Measurements from ENCODE around the gene DAO. TPM values are rescaled to one million over a fixed set of nuclear protein-coding genes. Genes with fewer than 3 reads are reported as not detected.
"Not testable (repeated sequence)": the region's sequence is repeated elsewhere in the genome, so short reads cannot be mapped to it uniquely, and the experiment has no call there.

Gene DAO
- total RNA-seq, 1 donor from 2014 or later, result not detected

DNA sequence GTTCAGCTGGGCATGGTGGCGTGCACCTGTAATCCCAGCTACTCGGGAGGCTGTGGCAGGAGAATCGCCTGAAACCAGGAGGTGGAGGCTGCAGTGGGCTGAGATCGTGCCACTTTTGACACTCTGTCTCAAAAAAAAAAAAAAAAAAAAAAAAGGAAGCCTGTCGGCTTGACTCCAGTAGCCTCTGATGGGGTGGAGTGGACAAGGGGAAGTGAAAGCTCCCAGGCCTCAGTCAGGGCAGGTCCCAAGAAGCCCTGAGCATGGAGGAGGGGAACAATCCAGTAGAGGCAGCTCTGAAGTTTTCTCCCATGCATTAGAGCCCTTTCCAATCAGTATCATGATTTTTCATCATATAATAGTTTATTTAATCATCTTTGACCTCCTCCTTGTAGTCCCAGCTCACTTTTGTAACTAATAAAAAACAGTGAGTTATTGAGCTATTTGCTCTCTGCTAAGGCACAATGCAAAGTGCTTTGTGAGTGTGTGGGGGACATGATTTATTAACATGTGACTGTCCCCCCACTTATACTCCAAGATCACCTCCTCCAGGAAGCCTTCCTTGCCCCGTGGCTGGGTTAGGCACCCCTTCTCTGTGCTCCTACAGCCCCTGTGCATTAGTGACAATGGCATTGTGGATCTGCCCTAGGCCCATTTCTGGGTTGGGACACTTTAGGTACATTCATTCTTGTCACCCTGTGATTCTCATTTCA is 17.9 kb upstream of the DAO start:
- intact Hi-C loops (cut with micrococcal nuclease), result no loop called here
- Mint-ChIP-seq H3K27ac (no peak overlapping the region), H3K4me1 (ENCODE audit: low read depth) (peaks cover 22% of the 10 kb centered on the region), H3K4me3 (ENCODE audit: low read depth) (no peak overlapping the region), H3K36me3 (ENCODE audit: low read depth) (no peaks in the 10 kb centered on the region), H3K9me3 (no peaks in the 10 kb centered on the region), H3K27me3 (ENCODE audit: low read depth) (no peaks in the 10 kb centered on the region)
- DNase-seq (ENCODE audit: low spot score), result no peak

- H3K9me3 Mint-ChIP-seq, result no peaks in the 10 kb centered on the region
- no peaks in the 10 kb centered on the region for H3K27me3 Mint-ChIP-seq (ENCODE audit: low read depth)
- H3K36me3 Mint-ChIP-seq (ENCODE audit: low read depth), result no peaks in the 10 kb centered on the region
- intact Hi-C loops (cut with micrococcal nuclease), result no loop called here
- no peak for DNase-seq (ENCODE audit: low spot score)
- no peak overlapping the region for H3K4me3 Mint-ChIP-seq (ENCODE audit: low read depth)
- H3K4me1 Mint-ChIP-seq (ENCODE audit: low read depth), result peaks cover 22% of the 10 kb centered on the region
- no peak overlapping the region for H3K27ac Mint-ChIP-seq
Measured at GRCh38 chr12:108862588-108862959, 17.3 kb upstream of the DAO start.

DNA sequence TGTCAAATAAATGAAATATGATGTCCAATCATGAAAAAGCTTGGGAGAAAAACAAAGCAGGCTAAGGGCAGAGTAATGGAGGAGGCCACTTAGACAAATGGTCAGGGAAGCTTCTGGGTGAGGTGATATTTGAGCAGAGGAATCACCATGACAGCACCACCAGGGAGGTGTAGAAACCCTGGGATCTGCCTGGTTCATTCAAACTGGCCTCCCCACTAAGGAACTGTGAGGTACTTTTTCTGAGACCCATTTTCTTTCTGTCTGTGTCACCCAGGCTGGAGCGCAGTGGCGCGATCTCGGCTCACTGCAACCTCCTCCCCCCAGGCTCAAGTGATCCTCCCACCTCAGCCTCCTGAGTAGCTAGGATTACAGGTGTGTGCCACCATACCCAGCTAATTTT is 14.7 kb upstream of the DAO start:
- H3K27me3 Mint-ChIP-seq (ENCODE audit: low read depth), result no peaks in the 10 kb centered on the region
- intact Hi-C loops (cut with micrococcal nuclease), result no loop called here
- H3K4me1 Mint-ChIP-seq (ENCODE audit: low read depth), result peaks cover 6% of the 10 kb centered on the region
- no peaks in the 10 kb centered on the region for H3K9me3 Mint-ChIP-seq
- DNase-seq (ENCODE audit: low spot score), result no peak
- H3K36me3 Mint-ChIP-seq (ENCODE audit: low read depth), result no peaks in the 10 kb centered on the region
- no peak overlapping the region for H3K27ac Mint-ChIP-seq
- no peak overlapping the region for H3K4me3 Mint-ChIP-seq (ENCODE audit: low read depth)

DNA sequence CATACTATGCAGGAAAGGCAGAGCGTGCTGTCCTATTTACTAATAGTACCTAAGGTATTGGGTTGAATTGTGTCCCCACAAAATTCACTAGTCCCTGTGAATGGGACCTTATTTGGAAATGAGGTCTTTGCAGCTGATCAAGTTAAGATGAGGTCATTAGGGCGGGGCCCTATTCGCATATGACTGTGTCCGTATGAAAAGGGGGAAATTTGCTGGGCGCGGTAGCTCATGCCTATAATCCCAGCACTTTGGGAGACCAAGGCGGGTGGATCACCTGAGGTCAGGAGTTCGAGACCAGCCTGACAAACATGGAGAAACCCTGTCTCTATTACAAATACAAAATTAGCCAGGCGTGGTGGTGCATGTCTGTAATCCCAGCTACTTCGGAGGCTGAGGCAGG is 13.8 kb upstream of the DAO start:
- DNase-seq (ENCODE audit: low spot score); H3K4me1 Mint-ChIP-seq (ENCODE audit: low read depth); H3K27me3 Mint-ChIP-seq (ENCODE audit: low read depth); H3K36me3 Mint-ChIP-seq (ENCODE audit: low read depth); intact Hi-C loops (cut with micrococcal nuclease); H3K27ac Mint-ChIP-seq; H3K9me3 Mint-ChIP-seq; H3K4me3 Mint-ChIP-seq (ENCODE audit: low read depth): not testable (repeated sequence)

DNA sequence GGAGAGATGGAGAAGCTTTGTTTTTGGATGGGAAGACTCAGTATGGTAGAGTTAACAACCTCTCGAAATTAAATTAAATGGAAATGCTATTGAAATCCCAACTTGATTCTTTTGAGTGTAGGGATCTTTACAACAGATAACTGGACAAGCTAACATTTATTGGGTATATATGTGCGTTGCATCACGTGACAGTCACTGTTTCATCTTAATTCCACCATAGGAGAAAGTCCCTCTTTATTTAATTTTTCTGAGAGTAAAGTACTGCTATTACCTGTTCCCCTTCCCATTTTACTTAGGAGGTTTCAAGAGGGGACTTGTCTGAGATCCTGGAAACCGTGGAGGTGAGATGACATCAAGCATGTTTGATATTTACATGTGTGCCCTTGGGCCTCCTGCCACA is 11.1 kb upstream of the DAO start:
- H3K9me3 Mint-ChIP-seq, result no peaks in the 10 kb centered on the region
- no peaks in the 10 kb centered on the region for H3K36me3 Mint-ChIP-seq (ENCODE audit: low read depth)
- DNase-seq (ENCODE audit: low spot score), result no peak
- intact Hi-C loops (cut with micrococcal nuclease), result no loop called here
- H3K27ac Mint-ChIP-seq, result no peak overlapping the region
- no peak overlapping the region for H3K4me3 Mint-ChIP-seq (ENCODE audit: low read depth)
- no peaks in the 10 kb centered on the region for H3K27me3 Mint-ChIP-seq (ENCODE audit: low read depth)
- H3K4me1 Mint-ChIP-seq (ENCODE audit: low read depth), result no peaks in the 10 kb centered on the region

DNA sequence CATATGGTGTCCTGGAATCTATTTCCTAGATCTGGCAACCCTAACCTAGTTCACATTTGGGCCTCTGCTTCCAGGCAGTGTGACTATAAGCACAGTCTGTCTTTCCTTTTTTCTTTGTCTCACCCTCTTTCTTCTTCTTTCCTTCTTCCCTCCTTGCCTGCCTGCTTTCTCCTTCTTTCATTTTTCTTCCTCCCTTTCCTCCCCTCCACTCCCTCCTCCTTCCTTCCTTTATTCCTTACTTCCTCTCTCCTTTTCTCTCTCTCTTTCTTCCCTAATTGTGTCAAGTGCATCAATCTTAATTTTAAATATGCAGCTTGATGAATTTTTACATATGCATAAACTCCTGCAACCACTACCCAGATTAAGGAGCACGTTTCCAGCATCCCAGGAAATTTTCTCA is 4.6 kb upstream of the DAO start:
- intact Hi-C loops (cut with micrococcal nuclease), result no loop called here
- Mint-ChIP-seq H3K27me3 (ENCODE audit: low read depth) (no peaks in the 10 kb centered on the region), H3K36me3 (ENCODE audit: low read depth) (no peaks in the 10 kb centered on the region), H3K4me1 (ENCODE audit: low read depth) (peaks cover 5% of the 10 kb centered on the region), H3K27ac (no peak overlapping the region), H3K4me3 (ENCODE audit: low read depth) (no peak overlapping the region), H3K9me3 (peaks cover 4% of the 10 kb centered on the region)
- DNase-seq (ENCODE audit: low spot score), result no peak

DNA sequence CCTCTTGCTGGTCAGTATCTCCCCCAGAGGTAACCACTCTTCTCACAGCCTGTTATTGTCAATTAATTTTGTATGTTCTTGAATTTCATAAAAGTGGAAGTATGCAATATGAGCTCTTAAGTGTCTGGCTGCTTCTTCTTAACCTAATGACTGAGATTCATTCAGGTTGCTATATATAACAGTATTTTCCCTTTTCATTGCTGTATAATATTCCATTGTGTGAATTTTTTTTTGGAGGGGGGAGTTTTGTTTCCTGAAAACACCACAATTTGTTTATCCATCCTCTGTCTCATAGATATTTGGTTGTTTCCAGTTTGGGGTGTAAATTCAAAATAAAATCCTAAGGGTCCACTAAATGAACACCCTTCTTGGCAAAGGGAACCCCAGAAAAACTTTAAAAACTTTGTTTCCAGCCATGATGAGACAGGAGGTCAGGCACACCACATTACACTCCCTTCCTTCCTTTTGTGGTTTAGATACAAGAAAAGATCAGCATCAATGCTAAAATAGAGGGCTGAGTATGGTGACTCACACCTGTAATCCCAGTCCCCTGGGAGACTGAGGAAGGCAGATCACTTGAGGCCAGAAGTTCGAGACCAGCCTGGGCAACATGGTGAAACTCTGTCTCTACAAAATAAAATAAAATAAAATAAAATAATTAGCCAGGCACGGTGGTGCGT is 4.1 kb upstream of the DAO start:
- Mint-ChIP-seq H3K4me1 (ENCODE audit: low read depth) (peaks cover 5% of the 10 kb centered on the region), H3K27me3 (ENCODE audit: low read depth) (no peaks in the 10 kb centered on the region), H3K4me3 (ENCODE audit: low read depth) (no peak overlapping the region), H3K9me3 (peaks cover 4% of the 10 kb centered on the region), H3K36me3 (ENCODE audit: low read depth) (no peaks in the 10 kb centered on the region), H3K27ac (no peak overlapping the region)
- intact Hi-C loops (cut with micrococcal nuclease), result no loop called here
- DNase-seq (ENCODE audit: low spot score), result no peak

DNA sequence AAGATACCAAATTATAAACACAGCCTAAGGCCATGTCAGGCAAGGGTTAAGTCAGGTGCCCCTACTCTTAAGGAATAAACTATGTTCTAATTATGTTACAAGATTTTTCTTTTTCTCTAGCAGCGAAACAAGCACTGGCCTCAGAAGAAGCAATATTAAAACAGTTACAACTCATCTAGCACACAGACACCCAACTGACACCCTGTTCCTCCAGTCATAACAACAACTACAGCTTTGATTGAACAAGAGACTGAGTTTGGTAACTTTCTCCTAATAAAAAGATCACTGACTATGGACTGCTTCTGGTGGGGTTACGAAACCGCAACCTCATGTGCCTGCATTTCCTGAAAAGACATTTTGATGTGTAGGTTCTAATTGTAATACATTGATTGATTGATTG is 3.3 kb upstream of the DAO start:
- no peaks in the 10 kb centered on the region for H3K36me3 Mint-ChIP-seq (ENCODE audit: low read depth)
- no peak overlapping the region for H3K4me3 Mint-ChIP-seq (ENCODE audit: low read depth)
- no peak overlapping the region for H3K27ac Mint-ChIP-seq
- H3K9me3 Mint-ChIP-seq, result peaks cover 4% of the 10 kb centered on the region
- H3K27me3 Mint-ChIP-seq (ENCODE audit: low read depth), result no peaks in the 10 kb centered on the region
- H3K4me1 Mint-ChIP-seq (ENCODE audit: low read depth), result peaks cover 5% of the 10 kb centered on the region
- intact Hi-C loops (cut with micrococcal nuclease), result no loop called here
- DNase-seq (ENCODE audit: low spot score), result no peak

DNA sequence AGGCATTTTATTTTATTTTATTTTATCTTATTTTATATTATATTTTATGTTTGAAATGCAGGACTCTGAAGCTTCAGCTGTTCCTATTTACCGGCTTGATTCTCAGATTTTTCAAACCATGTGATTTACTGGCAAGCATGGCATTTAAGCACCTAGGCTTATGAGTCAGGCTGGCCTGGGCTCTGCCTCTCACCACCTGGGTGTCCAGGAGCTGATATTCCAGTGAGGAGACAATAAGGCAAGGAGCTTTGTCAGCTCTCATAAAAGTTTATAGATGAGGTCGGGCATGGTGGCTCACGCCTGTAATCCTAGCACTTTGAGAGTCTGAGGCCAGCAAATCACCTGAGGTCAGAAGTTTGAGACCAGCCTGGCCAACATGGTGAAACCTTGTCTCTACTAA is 2.1 kb downstream of the DAO start:
- Mint-ChIP-seq H3K27ac (no peak overlapping the region), H3K27me3 (ENCODE audit: low read depth) (no peaks in the 10 kb centered on the region), H3K4me1 (ENCODE audit: low read depth) (no peaks in the 10 kb centered on the region), H3K4me3 (ENCODE audit: low read depth) (no peak overlapping the region), H3K9me3 (no peaks in the 10 kb centered on the region), H3K36me3 (ENCODE audit: low read depth) (no peaks in the 10 kb centered on the region)
- DNase-seq (ENCODE audit: low spot score), result no peak
- intact Hi-C loops (cut with micrococcal nuclease), result no loop called here

DNA sequence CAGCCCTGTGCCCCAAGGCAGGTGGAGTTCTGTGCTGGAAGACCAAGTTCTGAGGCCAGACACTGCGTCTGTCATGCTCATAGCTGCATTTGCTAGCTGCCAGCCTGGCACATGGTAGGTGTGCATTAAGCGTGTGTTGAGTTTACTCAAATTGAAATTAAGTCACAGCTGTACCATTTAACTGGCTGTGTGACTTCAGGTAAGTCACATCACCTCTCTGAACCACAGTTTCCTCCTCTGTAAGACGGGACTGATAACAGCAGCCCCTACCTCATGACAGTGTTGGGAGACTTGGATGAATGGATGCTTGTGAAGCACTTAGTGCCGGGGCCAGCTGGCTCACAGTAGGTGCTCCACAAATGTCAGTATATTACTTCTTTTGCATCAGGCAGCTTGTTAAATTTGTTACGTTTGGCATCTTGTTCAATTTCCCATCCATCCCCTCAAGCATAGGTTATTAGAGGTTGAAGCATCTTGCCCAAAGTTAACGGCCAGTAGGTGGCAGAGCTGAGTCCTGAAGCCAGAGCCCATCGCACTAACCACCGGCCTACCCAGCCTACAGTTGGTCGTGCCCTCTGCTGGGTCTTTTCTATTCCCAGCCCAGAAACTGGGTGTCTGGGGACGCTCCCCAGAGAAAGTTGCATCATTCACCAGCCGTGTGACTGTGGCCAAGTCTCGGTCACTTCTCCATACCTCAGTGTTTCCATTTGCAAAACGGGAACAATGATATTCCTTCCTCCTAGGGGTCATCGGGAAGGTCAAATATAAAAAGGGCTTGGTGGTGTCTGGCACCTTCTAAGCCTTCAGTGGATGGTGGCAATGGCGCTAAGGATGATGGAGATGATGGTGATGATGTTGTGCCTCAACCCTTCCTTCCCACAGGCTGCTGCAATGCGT is 4.5 kb downstream of the DAO start:
- DNase-seq (ENCODE audit: low spot score), result peak; percentile 43
- no peaks in the 10 kb centered on the region for H3K9me3 Mint-ChIP-seq
- H3K27ac Mint-ChIP-seq, result no peak overlapping the region
- no peaks in the 10 kb centered on the region for H3K4me1 Mint-ChIP-seq (ENCODE audit: low read depth)
- no peak overlapping the region for H3K4me3 Mint-ChIP-seq (ENCODE audit: low read depth)
- H3K36me3 Mint-ChIP-seq (ENCODE audit: low read depth), result no peaks in the 10 kb centered on the region
- intact Hi-C loops (cut with micrococcal nuclease), result loop anchor here (1.0 to 2.0 kb wide), 2 partner anchors 66 to 209 kb away; partner anchors contain the start of gene ALKBH2
- no peaks in the 10 kb centered on the region for H3K27me3 Mint-ChIP-seq (ENCODE audit: low read depth)

DNA sequence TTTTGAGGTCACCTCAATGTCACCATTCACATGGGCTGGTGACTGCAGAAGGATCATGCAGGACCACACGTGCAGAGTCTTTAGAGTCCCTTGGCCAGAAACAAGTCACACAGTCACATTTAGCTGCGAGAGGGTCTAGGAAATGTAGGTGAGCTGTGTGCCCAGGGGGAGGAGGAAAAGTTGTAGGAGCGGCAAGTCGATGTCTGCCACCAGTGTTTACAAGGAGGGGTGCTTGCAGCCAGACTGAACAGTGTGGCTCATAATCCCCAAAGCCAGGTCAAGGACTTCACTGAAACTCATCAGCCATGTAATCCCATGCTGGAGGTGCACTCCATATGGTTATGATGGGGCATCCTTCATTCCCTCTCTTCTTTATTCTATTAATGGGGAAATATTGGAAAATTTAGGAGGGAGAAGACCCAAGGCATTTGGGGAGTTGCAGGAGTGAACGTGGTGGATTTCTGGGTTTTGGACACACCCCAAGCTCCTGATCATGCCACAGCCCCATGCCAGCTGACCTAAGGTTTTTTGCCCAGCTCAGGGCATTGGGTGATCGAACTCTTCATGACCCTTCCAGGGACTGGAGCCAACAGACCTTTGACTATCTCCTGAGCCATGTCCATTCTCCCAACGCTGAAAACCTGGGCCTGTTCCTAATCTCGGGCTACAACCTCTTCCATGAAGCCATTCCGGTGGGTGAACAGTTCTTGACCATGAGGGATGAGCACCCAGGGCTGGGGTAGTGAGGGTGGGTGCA is 7.2 kb downstream of the DAO start:
- no peaks in the 10 kb centered on the region for H3K4me1 Mint-ChIP-seq (ENCODE audit: low read depth)
- intact Hi-C loops (cut with micrococcal nuclease), result no loop called here
- H3K9me3 Mint-ChIP-seq, result peaks cover 3% of the 10 kb centered on the region
- DNase-seq (ENCODE audit: low spot score), result no peak
- H3K4me3 Mint-ChIP-seq (ENCODE audit: low read depth), result no peak overlapping the region
- H3K27ac Mint-ChIP-seq, result no peak overlapping the region
- no peaks in the 10 kb centered on the region for H3K27me3 Mint-ChIP-seq (ENCODE audit: low read depth)
- no peaks in the 10 kb centered on the region for H3K36me3 Mint-ChIP-seq (ENCODE audit: low read depth)

GRCh38 chr12:108888031-108888430 is 8.1 kb downstream of the DAO start:
- H3K27me3 Mint-ChIP-seq (ENCODE audit: low read depth), result no peaks in the 10 kb centered on the region
- no peaks in the 10 kb centered on the region for H3K4me1 Mint-ChIP-seq (ENCODE audit: low read depth)
- DNase-seq (ENCODE audit: low spot score), result no peak
- no peak overlapping the region for H3K27ac Mint-ChIP-seq
- peaks cover 3% of the 10 kb centered on the region for H3K9me3 Mint-ChIP-seq
- no peak overlapping the region for H3K4me3 Mint-ChIP-seq (ENCODE audit: low read depth)
- H3K36me3 Mint-ChIP-seq (ENCODE audit: low read depth), result no peaks in the 10 kb centered on the region
- intact Hi-C loops (cut with micrococcal nuclease), result no loop called here
